Body of pancreas (tissue), 4 donors: ENCODE measurements around the gene DGKQ. TPM values are rescaled to one million over a fixed set of nuclear protein-coding genes. Genes with fewer than 3 reads are reported as not detected.

ENCODE experiments used
- ATAC-seq: fragments of 150-250 bp; one replicate; pipeline ENCODE4 v1.9.1; 2016
- DNase-seq, 4 donors: peaks; one replicate each; pipeline ENCODE4 v3.0.0-alpha.2; 2019
- H3K27ac ChIP-seq, 4 donors: fragments of 200-600 bp; sonication (generic); 1 replicate in 3 of 4; 2 replicates in 1 of 4; pipeline versions ENCODE4 v1.5.1 to v1.6.1; 2016 to 2019; ENCODE audit warnings: mild to moderate bottlenecking in 1 of 4, mixed read lengths in 1 of 4, moderate library complexity in 1 of 4
- H3K27me3 ChIP-seq, 2 donors: fragments of 200-600 bp; sonication (generic); one replicate each; pipeline ENCODE4 v1.6.0; 2016; ENCODE audit warnings: mild to moderate bottlenecking in 1 of 2
- H3K36me3 ChIP-seq, 2 donors: fragments of 200-600 bp; sonication (generic); replicated peaks in 1 of 2; 2 replicates each; pipeline ENCODE4 v1.5.1; 2016; ENCODE audit warnings: low read depth in 2 of 2; ENCODE audit not compliant: insufficient read depth in 1 of 2
- H3K4me1 ChIP-seq: fragments of 200-600 bp; sonication (generic); one replicate; pipeline ENCODE4 v1.6.0; 2016
- H3K4me3 ChIP-seq, 2 donors: fragments of 200-600 bp; sonication (generic); 1 replicate in 1 of 2; 2 replicates in 1 of 2; pipeline ENCODE4 v1.5.1; 2016 to 2019
- H3K9me3 ChIP-seq, 3 donors: fragments of 200-600 bp; sonication (generic); 1 replicate in 2 of 3; 2 replicates in 1 of 3; pipeline ENCODE4 v1.5.1; 2016
- CTCF ChIP-seq, 7 experiments: fragments of 450-650 bp in 4 of 7; fragments of 200-600 bp in 3 of 7; sonication (generic) in 3 of 7; IDR thresholded peaks; one replicate each; pipeline ENCODE4 v1.5.1; 2016 to 2019; ENCODE audit warnings: antibody characterized with exemption in 7 of 7
- POLR2A ChIP-seq, 3 donors: fragments of 450-650 bp; IDR thresholded peaks; one replicate each; pipeline ENCODE4 v1.6.1; 2016; ENCODE audit warnings: antibody characterized with exemption in 3 of 3, mild to moderate bottlenecking in 2 of 3
- WGBS, 2 donors: methylation state at CpG; one replicate each; pipeline ENCODE4 v1.1.5; 2017; 5-methylcytosine and 5-hydroxymethylcytosine counted together
- intact Hi-C: fragments of 100-400 bp; cut with DNase I; formaldehyde crosslinking; loops from one replicate; pipeline ENCODE4 v1.15.1; 2023
- total RNA-seq, 2 donors: library from RNA; depleted of rRNA; stranded (reverse); fragments of >200 nt; gene quantifications; one replicate each; pipeline ENCODE4 v1.1.0, GENCODE V29; 2016

The DGKQ gene
- total RNA-seq, 2 donors from 2014 or later: 13.2 to 17.5 TPM

GRCh38 chr4:972651-973424, 531 bp downstream of the DGKQ start:
- H3K9me3 ChIP-seq: no peaks in the 10 kb centered on the region
- H3K4me1 ChIP-seq: peaks cover 34% of the 10 kb centered on the region
- H3K27ac ChIP-seq: no peak overlapping the region

GRCh38 chr4:971666-972500, 1.5 kb downstream of the DGKQ start:
- Histone ChIP-seq H3K36me3 (no peaks in the 10 kb centered on the region), H3K27ac (no peak overlapping the region), H3K27me3 (no peaks in the 10 kb centered on the region), H3K4me3 (no peak overlapping the region), H3K4me1 (peaks cover 34% of the 10 kb centered on the region), H3K9me3 (no peaks in the 10 kb centered on the region)
- WGBS, 2 donors: 56 to 83% methylated on average over 2 to 19 of the region's 24 CpGs
- intact Hi-C loops: no loop called here
- DNase-seq (no peak), ATAC-seq (no peak)
- TF ChIP-seq POLR2A (IDR thresholded peaks at IDR 0.05) (no peak), CTCF (IDR thresholded peaks at IDR 0.05) (no peak)

More at GRCh38 chr4:972651-973424, 531 bp downstream of the DGKQ start:
- TF ChIP-seq POLR2A (IDR thresholded peaks at IDR 0.05) (no peak), CTCF (IDR thresholded peaks at IDR 0.05) (no peak)
- peak overlapping the region; percentile 22 to 78 for H3K4me3 ChIP-seq
- no peaks in the 10 kb centered on the region for H3K27me3 ChIP-seq
- 2% methylated on average over 43 of the region's 65 CpGs; no CpG with 5 or more reads in 1 of the 2 donors for WGBS, 2 donors
- intact Hi-C loops: no loop called here
- H3K36me3 ChIP-seq: no peaks in the 10 kb centered on the region
- DNase-seq (peak in 2 of 4 donors; percentile 43 to 47), ATAC-seq (peak; percentile 40)

- no peak for DNase-seq
- H3K36me3 ChIP-seq: no peaks in the 10 kb centered on the region
- H3K27ac ChIP-seq: no peak overlapping the region
- intact Hi-C loops: no loop called here
- peaks cover 34% of the 10 kb centered on the region for H3K4me1 ChIP-seq
- WGBS, 2 donors: 86 to 92% methylated on average over 13 to 15 of the region's 17 CpGs
- no peak for ATAC-seq
- H3K4me3 ChIP-seq: no peak overlapping the region
- TF ChIP-seq CTCF (IDR thresholded peaks at IDR 0.05): no peak
- no peak for TF ChIP-seq POLR2A (IDR thresholded peaks at IDR 0.05)
- H3K9me3 ChIP-seq: no peaks in the 10 kb centered on the region
- H3K27me3 ChIP-seq: no peaks in the 10 kb centered on the region
Observed at GRCh38 chr4:970854-971520, 2.4 kb downstream of the DGKQ start.

- H3K9me3 ChIP-seq: no peaks in the 10 kb centered on the region
- H3K27ac ChIP-seq: no peak overlapping the region
- ATAC-seq (no peak), DNase-seq (no peak)
- WGBS, 2 donors: 87 to 95% methylated on average over 25 of the region's 25 CpGs
- no peak overlapping the region for H3K4me3 ChIP-seq
- H3K36me3 ChIP-seq: no peaks in the 10 kb centered on the region
- H3K27me3 ChIP-seq: no peaks in the 10 kb centered on the region
- intact Hi-C loops: no loop called here
- H3K4me1 ChIP-seq: peaks cover 34% of the 10 kb centered on the region
- TF ChIP-seq POLR2A (IDR thresholded peaks at IDR 0.05): no peak
- no peak for TF ChIP-seq CTCF (IDR thresholded peaks at IDR 0.05)
Observed at GRCh38 chr4:970046-970745, 3.2 kb downstream of the DGKQ start.
